Activated effector memory CD4-positive, alpha-beta T cell treated with Interleukin-2 at 50 U/mL for 16 hours (primary cell): ENCODE data around the gene KCNMB2.
"Not testable (repeated sequence)": the region's sequence is repeated elsewhere in the genome, so short reads cannot be mapped to it uniquely, and the experiment has no call there.

Experiments used
- DNase-seq: peaks from one replicate; pipeline ENCODE4 v3.0.0-alpha.2; 2020

KCNMB2 gene

DNA sequence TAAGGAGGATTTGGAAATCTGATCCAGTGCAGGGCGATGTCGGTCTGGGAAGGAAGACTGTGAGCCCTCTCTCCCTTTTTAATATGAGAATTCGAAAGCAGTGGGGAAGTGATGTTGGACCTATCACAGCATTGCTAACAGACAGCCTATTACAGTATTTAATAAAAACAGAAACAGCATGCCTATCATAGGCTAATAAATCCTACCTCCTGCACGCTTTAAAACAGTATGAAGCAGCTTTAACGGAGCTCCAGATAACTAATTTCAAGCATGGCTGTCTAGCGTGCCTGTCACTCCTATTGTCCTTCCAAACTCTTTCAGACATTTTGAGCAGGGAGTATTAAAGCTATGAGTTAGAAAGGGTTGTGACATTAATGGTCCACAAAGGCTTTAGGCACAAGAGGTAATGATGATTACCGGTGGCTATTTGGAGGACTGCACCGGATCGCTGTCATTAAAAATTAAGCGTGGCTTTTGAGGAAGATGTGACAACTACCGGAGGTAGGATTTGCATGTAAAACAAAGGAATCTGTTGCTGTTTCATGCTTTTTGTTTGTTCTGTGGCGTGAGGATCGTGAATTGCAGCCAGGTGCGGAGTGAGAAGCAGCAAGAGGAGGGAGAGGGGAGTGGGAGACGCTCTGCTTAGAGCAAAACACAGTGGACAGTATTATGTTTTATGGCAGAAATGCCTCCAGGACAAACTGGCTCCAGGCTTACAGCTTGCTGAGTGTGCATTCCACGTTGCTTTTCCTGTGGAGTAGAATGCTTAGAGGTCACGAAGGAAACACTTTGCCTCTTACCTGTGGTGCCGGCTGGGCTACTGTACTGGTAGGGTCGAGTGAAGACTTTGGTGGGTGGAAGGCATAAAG lies at the start of gene KCNMB2:
TSS of gene KCNMB2 (plus strand) at position 226 of the 869 bp plus-strand sequence.
- no peak for DNase-seq

DNA sequence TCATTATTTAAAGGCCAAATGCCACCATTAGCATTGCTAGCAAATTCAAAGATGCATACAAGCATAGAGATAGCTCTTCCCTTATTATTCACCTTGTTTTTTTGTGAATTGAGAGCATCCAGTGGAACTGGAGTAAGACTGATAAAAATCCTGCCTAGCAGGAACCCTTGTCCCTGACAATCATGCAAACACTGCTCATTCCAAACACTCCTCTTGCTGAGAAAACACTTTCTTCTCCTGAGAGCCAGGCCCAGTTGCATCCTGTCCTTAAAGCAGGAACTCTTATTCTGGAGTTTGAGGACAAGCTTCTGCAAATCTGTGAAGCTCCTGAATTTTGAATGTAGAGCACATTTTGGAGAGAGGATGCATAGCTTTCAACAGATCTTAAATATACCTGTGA lies 49.3 kb upstream of the KCNMB2 start:
- no peak for DNase-seq

DNA sequence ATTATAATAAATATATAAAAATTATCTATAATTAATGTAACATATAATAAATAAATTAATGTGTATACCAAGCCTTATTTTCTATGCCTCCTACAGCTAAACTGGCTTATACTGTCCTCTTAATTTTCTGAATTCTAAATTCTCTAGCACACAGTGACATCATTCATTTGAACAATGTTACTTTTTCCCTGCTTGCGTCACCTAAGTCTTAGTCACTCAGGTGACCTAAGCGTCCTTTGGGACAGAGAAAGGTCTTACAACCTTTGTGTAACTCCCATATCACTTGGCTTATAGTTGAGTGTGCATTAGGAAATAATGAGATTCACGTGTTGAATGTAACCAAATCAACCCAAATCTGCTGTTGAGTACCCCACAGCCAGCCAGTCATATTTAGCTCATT lies 48.5 kb upstream of the KCNMB2 start:
- DNase-seq, result no peak

- DNase-seq, result no peak
Measured at GRCh38 chr3:178491751-178492150, 44.5 kb upstream of the KCNMB2 start.

DNA sequence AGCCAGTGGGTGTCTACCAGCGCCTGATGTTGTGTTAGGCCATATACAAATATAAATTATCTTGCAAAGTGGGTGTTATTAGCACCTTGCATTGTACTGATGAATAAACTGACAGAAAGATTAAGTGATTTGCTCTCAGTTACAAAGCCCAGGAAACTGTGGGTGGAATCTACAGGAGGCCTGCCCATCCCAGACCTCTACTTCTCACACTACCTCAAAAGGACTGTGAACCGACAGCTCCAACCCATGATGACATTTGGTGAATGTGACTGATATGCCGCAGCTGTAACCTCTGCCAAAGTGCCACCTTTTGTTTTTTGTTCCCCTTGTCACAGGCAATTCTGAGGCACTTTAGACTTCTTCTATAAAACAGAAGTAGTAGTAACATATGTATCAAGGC lies 43.7 kb upstream of the KCNMB2 start:
- DNase-seq, result no peak

GRCh38 chr3:178494386-178494785 lies 41.9 kb upstream of the KCNMB2 start:
- no peak for DNase-seq

DNA sequence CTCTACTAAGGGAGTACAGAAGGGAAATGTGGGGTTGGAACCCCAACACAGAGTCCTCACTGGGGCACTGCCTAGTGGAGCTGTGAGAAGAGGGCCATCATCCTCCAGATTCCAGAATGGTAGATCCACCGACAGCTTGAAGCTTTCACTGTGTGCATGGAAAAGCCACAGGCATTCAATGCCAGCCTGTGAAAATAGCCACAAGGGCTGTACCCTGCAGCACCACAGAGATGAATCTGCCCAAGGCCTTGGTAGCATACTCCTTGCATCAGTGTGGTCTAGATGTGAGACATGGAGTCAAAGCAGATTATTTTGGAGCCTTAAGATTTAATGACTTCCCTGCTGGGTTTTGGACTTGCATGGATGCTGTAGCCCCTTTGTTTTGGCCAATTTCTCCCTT lies 39.3 kb upstream of the KCNMB2 start:
- DNase-seq, result no peak

GRCh38 chr3:178498871-178499270 lies 37.4 kb upstream of the KCNMB2 start:
- no peak for DNase-seq

DNA sequence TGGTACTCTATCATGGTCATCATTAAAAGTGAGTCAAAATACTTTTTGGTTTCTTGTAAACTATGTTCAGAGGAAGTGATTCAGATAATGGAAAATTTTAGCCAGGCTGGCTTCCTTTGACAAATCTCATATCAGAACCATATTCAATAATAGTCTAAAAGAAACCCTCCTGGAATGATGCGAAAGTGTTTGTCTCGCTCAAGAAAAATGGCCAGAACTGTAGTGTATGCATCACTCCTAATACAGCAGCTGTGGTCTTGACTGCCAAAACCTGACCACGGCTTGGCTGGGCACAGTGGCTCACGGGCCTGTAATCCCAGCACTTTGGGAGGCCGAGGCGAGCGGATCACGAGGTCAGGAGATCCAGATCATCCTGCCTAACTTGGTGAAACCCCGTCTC lies 35.6 kb upstream of the KCNMB2 start:
- DNase-seq, result no peak

GRCh38 chr3:178504128-178504527 lies 32.1 kb upstream of the KCNMB2 start:
- DNase-seq, result no peak

DNA sequence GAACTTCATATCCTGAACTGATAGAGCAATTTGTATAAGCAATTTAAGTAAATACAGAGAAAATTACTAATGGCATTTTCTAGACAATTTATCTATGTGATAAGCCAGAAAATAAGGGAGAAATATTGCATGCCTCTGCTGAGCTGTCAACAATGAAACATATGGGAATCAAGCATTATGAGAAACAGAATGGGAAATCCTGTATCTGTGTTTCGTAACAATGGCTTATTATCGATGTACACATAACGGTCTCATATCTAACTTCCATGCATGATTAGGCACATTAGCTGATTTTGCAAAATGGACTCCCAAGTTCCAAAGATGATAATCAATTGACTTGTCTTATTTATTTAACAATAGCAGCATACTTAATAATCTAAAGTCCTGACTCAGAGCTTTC lies 30.4 kb upstream of the KCNMB2 start:
- no peak for DNase-seq

DNA sequence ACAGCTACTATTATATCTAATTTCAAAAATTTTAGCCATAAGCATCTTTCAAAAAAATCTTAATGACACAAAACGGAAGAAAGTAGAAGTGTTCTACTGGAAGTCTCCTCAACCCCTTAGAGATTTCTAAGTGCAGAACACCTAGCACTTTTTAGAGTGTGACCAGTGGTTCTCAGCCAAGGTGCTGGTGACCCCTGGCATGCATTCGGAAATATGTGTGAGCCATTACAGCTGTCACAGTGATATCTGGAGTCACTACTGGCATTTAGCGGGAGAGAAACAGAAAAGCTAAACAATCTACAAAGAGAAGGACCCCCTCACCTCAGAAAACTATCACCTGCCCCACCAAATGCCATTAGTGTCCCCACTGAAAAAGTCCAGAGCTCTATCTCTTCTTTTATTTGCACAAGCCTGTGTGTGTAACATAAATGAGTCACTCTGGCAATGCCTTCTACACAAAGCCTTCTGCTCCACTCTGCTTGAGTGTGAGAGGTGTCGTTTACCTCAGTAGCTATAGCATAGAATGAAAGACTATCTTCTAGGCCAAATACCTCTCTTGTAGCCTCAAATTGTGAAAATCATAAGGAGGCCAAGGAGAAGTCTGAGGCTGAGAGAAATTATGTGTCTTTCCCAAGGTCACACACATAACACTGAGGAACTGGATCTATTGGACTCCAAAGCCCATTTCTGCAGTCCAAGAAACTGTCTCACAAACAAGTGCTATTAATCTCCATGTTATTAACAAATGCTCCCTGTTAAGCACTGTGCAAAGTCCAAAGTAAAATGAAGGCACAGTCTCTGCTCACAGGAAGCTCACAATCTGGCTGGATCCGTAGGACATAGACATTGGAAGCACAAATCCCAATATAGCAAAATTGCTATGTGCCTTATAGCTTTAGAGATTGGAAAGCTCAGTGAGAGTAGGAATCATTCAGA lies 28.5 kb upstream of the KCNMB2 start:
- DNase-seq, result no peak

- no peak for DNase-seq
Measured at GRCh38 chr3:178508443-178508825, 27.8 kb upstream of the KCNMB2 start.

GRCh38 chr3:178510496-178510895 lies 25.7 kb upstream of the KCNMB2 start:
- no peak for DNase-seq

DNA sequence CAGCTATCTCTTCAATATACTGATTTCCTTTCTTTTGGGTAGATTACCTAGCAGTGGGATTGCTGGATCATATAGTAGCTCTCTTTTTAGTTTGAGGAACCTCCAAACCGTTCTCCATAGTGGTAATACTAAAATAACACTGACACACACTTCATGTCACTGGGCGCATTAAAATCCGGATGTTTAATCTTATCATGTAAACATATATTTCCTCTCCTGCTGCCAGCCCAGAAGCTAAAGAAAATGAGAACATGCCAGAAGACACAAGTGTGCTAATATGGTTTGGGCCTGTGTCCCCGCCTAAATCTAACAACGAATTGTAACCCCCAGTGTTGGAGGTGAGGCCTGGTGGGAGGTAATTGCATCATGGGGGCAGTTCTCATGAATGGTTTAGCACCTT lies 23.6 kb upstream of the KCNMB2 start:
- no peak for DNase-seq

- no peak for DNase-seq
Measured at GRCh38 chr3:178513546-178514380, 22.5 kb upstream of the KCNMB2 start.

GRCh38 chr3:178514401-178514800 lies 21.8 kb upstream of the KCNMB2 start:
- no peak for DNase-seq

- not testable (repeated sequence) for DNase-seq
Measured at GRCh38 chr3:178515076-178515744, 21.0 kb upstream of the KCNMB2 start.

DNA sequence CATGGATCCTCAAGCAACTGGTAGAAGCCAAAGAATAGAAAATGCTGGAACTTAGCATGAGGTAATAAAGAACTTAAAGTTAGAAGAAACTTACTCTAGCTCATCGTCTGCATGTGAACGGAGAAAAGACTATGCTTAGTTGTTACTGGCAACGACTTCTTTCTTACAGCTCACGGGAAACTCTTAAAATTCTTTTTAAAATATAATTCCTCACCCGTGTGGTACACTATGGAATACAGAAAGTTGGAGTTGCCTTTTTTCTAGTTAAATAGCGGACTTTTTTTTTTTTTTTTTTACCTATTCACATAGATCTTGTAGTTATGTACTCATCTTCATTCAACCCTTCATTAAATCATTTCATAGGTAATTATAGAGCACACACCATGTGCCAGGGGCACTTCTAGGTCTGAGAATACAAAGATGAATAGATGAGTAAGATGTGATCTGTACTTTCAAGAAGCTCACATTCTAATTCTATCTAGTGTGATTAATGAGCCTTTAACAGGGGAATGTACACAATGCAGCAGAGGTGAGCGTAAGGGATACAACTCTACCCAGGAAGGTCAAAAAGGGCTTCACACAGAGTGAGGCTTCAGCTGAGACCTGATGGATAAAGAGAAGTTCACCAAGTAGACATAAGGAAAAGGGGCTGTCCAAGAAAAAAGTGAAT lies 18.4 kb upstream of the KCNMB2 start:
- DNase-seq, result no peak

DNA sequence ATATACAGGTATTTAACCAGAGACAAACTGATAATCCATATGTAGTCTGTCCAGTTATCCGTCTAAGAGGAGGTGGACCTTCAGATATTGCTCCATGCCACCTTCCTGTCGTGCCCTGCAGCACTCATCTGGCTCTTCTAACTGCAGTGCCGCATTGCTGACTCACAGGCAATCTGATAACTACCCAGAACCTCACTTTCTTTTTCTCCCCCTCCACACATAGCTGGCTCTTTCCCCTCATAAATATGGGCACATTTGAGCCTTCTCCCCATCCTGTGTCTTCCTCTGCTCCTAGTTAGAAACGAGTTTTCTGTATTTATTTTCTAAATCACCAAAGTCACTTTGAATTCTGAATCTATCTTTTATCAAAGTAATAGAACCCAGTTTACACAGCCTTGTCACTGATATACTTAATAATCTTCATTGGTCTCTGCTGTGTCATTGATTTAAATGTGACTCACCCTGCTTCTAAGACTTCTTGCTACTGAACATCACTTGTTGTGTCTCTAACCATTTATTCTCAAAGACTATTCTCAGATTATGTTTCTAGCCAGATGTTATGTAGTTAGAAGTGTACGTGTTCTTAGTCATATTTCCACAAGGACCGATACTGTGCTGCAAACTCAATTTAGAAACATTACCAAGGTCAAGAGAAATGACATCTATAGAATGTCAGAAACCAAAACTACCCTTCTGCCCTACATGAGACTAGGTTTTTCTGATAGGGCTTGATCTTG lies 17.4 kb upstream of the KCNMB2 start:
- DNase-seq, result no peak

- no peak for DNase-seq
Measured at GRCh38 chr3:178519701-178520100, 16.5 kb upstream of the KCNMB2 start.
